H9 (cell line): ENCODE measurements around the gene PKN3. TPM values are rescaled to one million over a fixed set of nuclear protein-coding genes. Genes with fewer than 3 reads are reported as not detected.

ENCODE experiments used
- DNase-seq: peaks from one replicate; pipeline ENCODE4 v3.0.0-alpha.2; 2017
- H2AFZ ChIP-seq: one replicate; pipeline ENCODE4 v1.6.1; 2013; ENCODE audit warnings: mild to moderate bottlenecking, low read length, control low read depth, moderate library complexity
- H2AK5ac ChIP-seq: 2 replicates; pipeline ENCODE4 v1.6.1; 2013; ENCODE audit warnings: low read length, control low read depth, mixed read lengths; ENCODE audit not compliant: insufficient read length
- H2BK120ac ChIP-seq: one replicate; pipeline ENCODE4 v1.6.1; 2013; ENCODE audit warnings: low read depth, mild to moderate bottlenecking, low read length, control low read depth, inconsistent platforms; ENCODE audit not compliant: poor library complexity, severe bottlenecking
- H2BK12ac ChIP-seq: 2 replicates; pipeline ENCODE4 v1.6.1; 2013; ENCODE audit warnings: low read length, control low read depth, mixed read lengths, low read depth; ENCODE audit not compliant: insufficient read length
- H2BK15ac ChIP-seq: 2 replicates; pipeline ENCODE4 v1.6.1; 2013; ENCODE audit warnings: low read depth, low read length, control low read depth
- H2BK20ac ChIP-seq: one replicate; pipeline ENCODE4 v1.6.1; 2013; ENCODE audit warnings: low read depth, mild to moderate bottlenecking, low read length, control low read depth, inconsistent platforms; ENCODE audit not compliant: poor library complexity, severe bottlenecking
- H2BK5ac ChIP-seq: 2 replicates; pipeline ENCODE4 v1.6.1; 2013; ENCODE audit warnings: low read length, control low read depth, mixed read lengths; ENCODE audit not compliant: insufficient read length
- H3K14ac ChIP-seq: 2 replicates; pipeline ENCODE4 v1.6.1; 2013; ENCODE audit warnings: low read length, control low read depth; ENCODE audit not compliant: insufficient read depth
- H3K18ac ChIP-seq: 2 replicates; pipeline ENCODE4 v1.6.1; 2013; ENCODE audit warnings: low read depth, mild to moderate bottlenecking, mixed read lengths, low read length, control low read depth; ENCODE audit not compliant: insufficient read length
- H3K23ac ChIP-seq: 2 replicates; pipeline ENCODE4 v1.6.1; 2013; ENCODE audit warnings: low read length, control low read depth, mixed read lengths, low read depth; ENCODE audit not compliant: insufficient read length
- H3K23me2 ChIP-seq: 2 replicates; pipeline ENCODE4 v1.6.1; 2013; ENCODE audit warnings: low read depth, mild to moderate bottlenecking, mixed read lengths, low read length, control low read depth; ENCODE audit not compliant: insufficient read length, poor library complexity, severe bottlenecking
- H3K27ac ChIP-seq: 2 replicates; pipeline ENCODE4 v1.5.1; 2013; ENCODE audit warnings: low read length, control low read depth, mixed read lengths, low read depth; ENCODE audit not compliant: insufficient read length
- H3K27me3 ChIP-seq: 2 replicates; pipeline ENCODE4 v1.6.1; 2013; ENCODE audit warnings: low read length, control low read depth, inconsistent platforms; ENCODE audit not compliant: insufficient read depth
- H3K4ac ChIP-seq: 2 replicates; pipeline ENCODE4 v1.6.1; 2013; ENCODE audit warnings: low read depth, mild to moderate bottlenecking, control low read depth, inconsistent platforms, low read length, moderate library complexity
- H3K4me1 ChIP-seq: 2 replicates; pipeline ENCODE4 v1.6.1; 2013; ENCODE audit warnings: low read length, control low read depth, inconsistent platforms; ENCODE audit not compliant: insufficient read depth
- H3K4me2 ChIP-seq: 2 replicates; pipeline ENCODE4 v1.6.1; 2013; ENCODE audit warnings: low read length, control low read depth, mixed read lengths; ENCODE audit not compliant: insufficient read length, insufficient read depth
- H3K56ac ChIP-seq: 2 replicates; pipeline ENCODE4 v1.6.1; 2013; ENCODE audit warnings: low read depth, mild to moderate bottlenecking, mixed read lengths, low read length, control low read depth; ENCODE audit not compliant: insufficient read length
- H3K79me1 ChIP-seq: 2 replicates; pipeline ENCODE4 v1.6.1; 2013; ENCODE audit warnings: low read depth, mild to moderate bottlenecking, moderate library complexity, low read length, control low read depth, inconsistent platforms; ENCODE audit not compliant: insufficient read depth, poor library complexity, severe bottlenecking
- H3K79me2 ChIP-seq: 2 replicates; pipeline ENCODE4 v1.6.1; 2013; ENCODE audit warnings: low read length, control low read depth, inconsistent platforms; ENCODE audit not compliant: insufficient read depth
- H3K9ac ChIP-seq: 2 replicates; pipeline ENCODE4 v1.6.1; 2013; ENCODE audit warnings: low read length, control low read depth, mixed read lengths; ENCODE audit not compliant: insufficient read length; ENCODE audit errors: extremely low read depth
- H3K9me3 ChIP-seq: one replicate; pipeline ENCODE4 v1.6.1; 2013; ENCODE audit warnings: low read depth, low read length, inconsistent platforms; ENCODE audit not compliant: control insufficient read depth
- H3T11ph ChIP-seq: one replicate; pipeline ENCODE4 v1.6.1; 2013; ENCODE audit warnings: mild to moderate bottlenecking, low read length, control low read depth, inconsistent platforms
- H4K20me1 ChIP-seq: one replicate; pipeline ENCODE4 v1.6.1; 2013; ENCODE audit not compliant: control insufficient read depth, insufficient read length, insufficient read depth
- H4K5ac ChIP-seq: 2 replicates; pipeline ENCODE4 v1.6.1; 2013; ENCODE audit warnings: low read depth, mild to moderate bottlenecking, mixed read lengths, low read length, control low read depth; ENCODE audit not compliant: insufficient read length
- H4K8ac ChIP-seq: replicated peaks from 2 replicates; pipeline ENCODE4 v1.6.1; 2013; ENCODE audit warnings: low read length, control low read depth, mixed read lengths, low read depth; ENCODE audit not compliant: insufficient read length
- H4K91ac ChIP-seq: 2 replicates; pipeline ENCODE4 v1.6.1; 2013; ENCODE audit warnings: low read depth, mild to moderate bottlenecking, moderate library complexity, mixed read lengths, low read length, control low read depth; ENCODE audit not compliant: insufficient read length
- H3K27ac Mint-ChIP-seq, 3 experiments: 2 replicates in 2 of 3; 3 replicates in 1 of 3; pipeline ENCODE4 v1.8.0; 2020 to 2021; ENCODE audit warnings: mixed read lengths in 3 of 3, mild to moderate bottlenecking in 1 of 3, moderate library complexity in 1 of 3
- H3K27me3 Mint-ChIP-seq: 2 replicates; pipeline ENCODE4 v1.8.0; 2021; ENCODE audit warnings: low read depth, mild to moderate bottlenecking, moderate library complexity, mixed read lengths
- H3K36me3 Mint-ChIP-seq, 3 experiments: 2 replicates in 2 of 3; 3 replicates in 1 of 3; pipeline ENCODE4 v1.8.0; 2020 to 2021; ENCODE audit warnings: low read depth in 3 of 3, mixed read lengths in 3 of 3; ENCODE audit not compliant: insufficient read depth in 1 of 3
- H3K4me1 Mint-ChIP-seq, 2 experiments: 2 replicates each; pipeline ENCODE4 v1.8.0; 2020; ENCODE audit warnings: mixed read lengths in 2 of 2
- H3K4me3 Mint-ChIP-seq, 2 experiments: 2 replicates in 1 of 2; 3 replicates in 1 of 2; pipeline ENCODE4 v1.8.0; 2020 to 2021; ENCODE audit warnings: mild to moderate bottlenecking in 2 of 2, mixed read lengths in 2 of 2, moderate library complexity in 1 of 2
- H3K9me3 Mint-ChIP-seq, 2 experiments: 2 replicates in 1 of 2; 3 replicates in 1 of 2; pipeline ENCODE4 v1.8.0; 2020; ENCODE audit warnings: mild to moderate bottlenecking in 2 of 2, mixed read lengths in 2 of 2, moderate library complexity in 1 of 2
- WGBS: extraction: QIAGEN DNeasy Blood & Tissue Kit; methylation state at CpG from one replicate; pipeline ENCODE4 v1.1.7; 2013; ENCODE audit warnings: missing lambda C conversion rate, low lambda C conversion rate, mixed read lengths; ENCODE audit not compliant: insufficient read length; ENCODE audit errors: extremely low coverage; 5-methylcytosine and 5-hydroxymethylcytosine counted together
- total RNA-seq: library from RNA; stranded (reverse); gene quantifications from 2 replicates; pipeline ENCODE4 v1.2.1, GENCODE V29; 2021
- TF ChIP-seq, protein P1 (sequence below): fragments of 200-600 bp; sonication (generic); conservative IDR thresholded peaks from 3 replicates; pipeline ENCODE4 v1.8.0; 2021; ENCODE audit warnings: antibody characterized with exemption, mild to moderate bottlenecking

The PKN3 gene
- total RNA-seq, 1 experiment from 2014 or later: 25.0 TPM

DNA sequence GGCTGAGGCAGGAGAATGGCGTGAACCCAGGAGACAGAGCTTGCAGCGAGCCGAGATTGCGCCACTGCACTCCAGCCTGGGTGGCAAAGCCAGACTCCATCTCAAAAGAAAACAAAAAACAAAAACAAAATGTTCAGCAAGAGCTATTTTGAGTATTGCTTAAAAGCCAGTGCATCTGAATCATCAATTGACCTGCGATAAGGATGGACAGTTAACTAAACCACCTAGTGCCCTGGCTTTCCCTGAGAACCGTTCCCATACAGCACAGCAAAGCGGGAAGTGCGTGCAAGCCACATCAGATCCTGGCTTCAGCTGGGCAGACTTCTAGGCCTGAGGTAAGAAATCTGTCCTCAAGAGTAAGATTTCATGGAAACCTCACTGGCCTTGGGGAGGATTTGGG, 48.4 kb upstream of the PKN3 start:
- Histone ChIP-seq H3K9ac (no peak overlapping the region), H4K91ac (no peak overlapping the region), H2BK20ac (no peak overlapping the region), H3K56ac (no peak overlapping the region), H4K20me1 (no peaks in the 10 kb centered on the region), H2BK120ac (no peak overlapping the region), H3K14ac (no peak overlapping the region), H3K18ac (no peak overlapping the region), H2AK5ac (no peak overlapping the region), H2BK5ac (no peak overlapping the region), H3K23me2 (no peaks in the 10 kb centered on the region), H2BK15ac (no peak overlapping the region), H3K9me3 (no peaks in the 10 kb centered on the region), H3K27ac (no peak overlapping the region), H3K79me1 (no peaks in the 10 kb centered on the region), H3K27me3 (no peaks in the 10 kb centered on the region), H3K79me2 (no peaks in the 10 kb centered on the region), H2BK12ac (no peak overlapping the region), H3T11ph (no peak overlapping the region), H4K5ac (no peak overlapping the region), H3K23ac (no peak overlapping the region), H3K4me2 (no peak overlapping the region), H3K4ac (no peak overlapping the region), H4K8ac (no peak overlapping the region), H3K4me1 (no peaks in the 10 kb centered on the region), H2AFZ (no peak overlapping the region)
- Mint-ChIP-seq H3K4me1 (peaks cover 3 to 10% of the 10 kb centered on the region in 2 experiments; a peak in 2 of 4 replicates), H3K9me3 (no peaks in the 10 kb centered on the region), H3K4me3 (no peak overlapping the region), H3K27ac (peak overlapping the region in 1 of 3 experiments; percentile 7; a peak in 1 of 7 replicates), H3K36me3 (peaks cover 7 to 16% (median 15%) of the 10 kb centered on the region in 3 experiments; a peak in 6 of 7 replicates), H3K27me3 (no peaks in the 10 kb centered on the region)
- TF ChIP-seq, protein P1, sequence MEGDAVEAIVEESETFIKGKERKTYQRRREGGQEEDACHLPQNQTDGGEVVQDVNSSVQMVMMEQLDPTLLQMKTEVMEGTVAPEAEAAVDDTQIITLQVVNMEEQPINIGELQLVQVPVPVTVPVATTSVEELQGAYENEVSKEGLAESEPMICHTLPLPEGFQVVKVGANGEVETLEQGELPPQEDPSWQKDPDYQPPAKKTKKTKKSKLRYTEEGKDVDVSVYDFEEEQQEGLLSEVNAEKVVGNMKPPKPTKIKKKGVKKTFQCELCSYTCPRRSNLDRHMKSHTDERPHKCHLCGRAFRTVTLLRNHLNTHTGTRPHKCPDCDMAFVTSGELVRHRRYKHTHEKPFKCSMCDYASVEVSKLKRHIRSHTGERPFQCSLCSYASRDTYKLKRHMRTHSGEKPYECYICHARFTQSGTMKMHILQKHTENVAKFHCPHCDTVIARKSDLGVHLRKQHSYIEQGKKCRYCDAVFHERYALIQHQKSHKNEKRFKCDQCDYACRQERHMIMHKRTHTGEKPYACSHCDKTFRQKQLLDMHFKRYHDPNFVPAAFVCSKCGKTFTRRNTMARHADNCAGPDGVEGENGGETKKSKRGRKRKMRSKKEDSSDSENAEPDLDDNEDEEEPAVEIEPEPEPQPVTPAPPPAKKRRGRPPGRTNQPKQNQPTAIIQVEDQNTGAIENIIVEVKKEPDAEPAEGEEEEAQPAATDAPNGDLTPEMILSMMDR: no peak
- DNase-seq: no peak
- WGBS: no CpG with 5 or more reads among the region's 8 CpGs
